GM19043 (cell line): ENCODE measurements around the gene COCH.
"Not testable (repeated sequence)": the region's sequence is repeated elsewhere in the genome, so short reads cannot be mapped to it uniquely, and the experiment has no call there.

Experiments
- ATAC-seq: cut with Tn5 transposase; IDR thresholded peaks from one replicate; pipeline ENCODE4 v1.9.1; 2021; ENCODE audit warnings: low read depth; ENCODE audit not compliant: unreplicated experiment

The COCH gene

GRCh38 chr14:30915596-30915995, 41.2 kb downstream of the COCH start:
- no peak for ATAC-seq

- no peak for ATAC-seq
Observed at GRCh38 chr14:30921305-30921704, 46.9 kb downstream of the COCH start.

- no peak for ATAC-seq
Observed at GRCh38 chr14:30921788-30922187, 47.4 kb downstream of the COCH start.

GRCh38 chr14:30925254-30925653, 50.9 kb downstream of the COCH start:
- ATAC-seq = no peak

GRCh38 chr14:30928462-30928861, 54.1 kb downstream of the COCH start:
- no peak for ATAC-seq

- not testable (repeated sequence) for ATAC-seq
Observed at GRCh38 chr14:30933937-30934336, 59.6 kb downstream of the COCH start.

GRCh38 chr14:30935445-30935844, 61.1 kb downstream of the COCH start:
- no peak for ATAC-seq

GRCh38 chr14:30938617-30939016, 64.3 kb downstream of the COCH start:
- no peak for ATAC-seq
